VCaP (cell line): ENCODE data around the gene THSD1.
A peak's percentile ranks its signal among the peaks of the same experiment; 100 is the strongest.
"Not testable (repeated sequence)": the region's sequence is repeated elsewhere in the genome, so short reads cannot be mapped to it uniquely, and the experiment has no call there.

ENCODE experiments used
- H3K27ac ChIP-seq: fragments of 450-650 bp; 2 replicates; pipeline ENCODE4 v1.5.1; 2017
- CTCF ChIP-seq: fragments of 450-650 bp; conservative IDR thresholded peaks from 2 replicates; pipeline ENCODE4 v1.5.1; 2017; ENCODE audit warnings: mild to moderate bottlenecking, moderate library complexity

Gene THSD1

GRCh38 chr13:52421216-52421615 lies 15.2 kb upstream of the THSD1 start:
- H3K27ac ChIP-seq, result no peak overlapping the region

GRCh38 chr13:52419080-52419479 lies 13.1 kb upstream of the THSD1 start:
- no peak for TF ChIP-seq CTCF
- H3K27ac ChIP-seq, result no peak overlapping the region

More at GRCh38 chr13:52421216-52421615, 15.2 kb upstream of the THSD1 start:
- no peak for TF ChIP-seq CTCF

DNA sequence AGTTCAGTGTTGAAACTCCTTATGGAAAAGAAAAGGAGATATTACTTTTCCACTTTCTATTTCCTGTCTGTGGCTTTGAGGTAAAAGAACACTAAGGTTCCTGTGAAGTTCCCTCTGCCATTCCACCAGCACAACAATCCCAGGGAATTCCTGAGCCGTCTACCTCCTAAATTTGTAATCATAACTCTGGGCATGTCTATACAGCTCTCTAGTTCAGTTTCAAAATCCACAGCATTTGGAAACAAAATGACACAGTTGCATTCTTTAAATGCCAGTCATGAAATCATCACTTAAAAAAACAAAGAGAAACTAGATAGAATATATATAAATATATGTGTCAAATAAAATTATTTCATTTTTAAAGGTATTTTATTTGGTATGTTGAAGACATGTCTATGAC lies 9.0 kb upstream of the THSD1 start:
- H3K27ac ChIP-seq, result no peak overlapping the region
- TF ChIP-seq CTCF, result no peak

- no peak overlapping the region for H3K27ac ChIP-seq
Measured at GRCh38 chr13:52414051-52414450, 8.1 kb upstream of the THSD1 start.

DNA sequence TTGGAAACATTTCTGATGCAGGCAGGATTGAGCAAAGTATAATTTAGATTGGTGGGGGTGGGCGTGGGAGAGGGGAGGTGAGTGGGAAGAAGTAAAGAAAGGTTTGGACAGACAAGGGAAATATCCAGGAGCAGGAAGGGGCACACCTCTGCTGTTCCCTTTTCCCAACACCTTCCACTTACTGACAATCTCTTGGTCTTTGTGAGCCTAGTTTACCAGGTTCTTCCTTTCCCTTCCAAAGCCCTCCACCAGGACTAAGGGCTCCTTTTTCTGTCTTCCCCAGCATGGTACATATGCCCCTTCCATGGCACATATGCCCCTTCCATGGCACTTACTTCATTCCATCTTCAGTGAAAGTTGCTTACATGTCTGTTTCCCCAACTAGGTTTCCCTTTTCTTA lies 6.2 kb upstream of the THSD1 start:
- H3K27ac ChIP-seq, result no peak overlapping the region
- no peak for TF ChIP-seq CTCF

More at GRCh38 chr13:52414051-52414450, 8.1 kb upstream of the THSD1 start:
- no peak for TF ChIP-seq CTCF

DNA sequence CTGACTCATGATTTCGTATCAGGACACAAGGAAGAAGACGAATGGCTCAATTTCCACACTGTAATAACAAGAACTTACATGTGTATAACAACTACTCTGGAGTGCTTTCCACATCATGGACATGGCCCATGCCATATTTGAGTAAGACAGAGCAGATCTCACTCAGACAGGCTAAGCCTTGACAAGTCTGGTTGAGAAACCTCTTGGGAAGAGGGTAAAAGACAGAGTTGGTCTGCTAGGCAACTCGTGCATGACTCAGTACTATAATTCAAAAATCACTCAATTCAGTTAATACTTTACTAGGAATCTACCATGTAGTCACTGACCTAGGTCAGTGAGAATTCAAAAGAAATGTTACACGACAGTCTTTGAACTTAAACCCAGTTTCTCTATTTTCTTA lies 5.7 kb upstream of the THSD1 start:
- no peak for TF ChIP-seq CTCF
- H3K27ac ChIP-seq, result no peak overlapping the region

DNA sequence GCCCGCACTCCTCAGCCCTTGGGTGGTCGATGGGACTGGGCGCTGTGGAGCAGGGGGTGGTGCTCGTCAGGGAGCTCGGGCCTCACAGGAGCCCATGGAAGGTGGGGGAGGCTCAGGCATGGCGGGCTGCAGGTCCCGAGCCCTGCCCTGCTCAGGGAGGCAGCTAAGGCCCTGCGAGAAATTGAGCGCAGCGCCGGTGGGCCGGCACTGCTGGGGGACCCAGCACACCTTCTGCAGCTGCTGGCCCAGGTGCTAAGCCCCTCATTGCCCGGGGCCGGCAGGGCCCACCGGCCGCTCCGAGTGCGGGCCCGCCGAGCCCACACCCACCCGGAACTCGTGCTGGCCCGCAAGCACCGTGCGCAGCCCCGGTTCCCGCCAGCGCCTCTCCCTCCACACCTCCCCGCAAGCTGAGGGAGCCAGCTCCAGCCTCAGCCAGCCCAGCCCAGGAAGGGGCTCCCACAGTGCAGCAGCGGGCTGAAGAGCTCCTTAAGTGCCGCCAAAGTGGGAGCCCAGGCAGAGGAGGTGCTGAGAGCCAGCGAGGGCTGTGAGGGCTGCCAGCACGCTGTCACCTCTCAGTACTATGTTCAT lies 2.2 kb upstream of the THSD1 start:
- not testable (repeated sequence) for H3K27ac ChIP-seq

DNA sequence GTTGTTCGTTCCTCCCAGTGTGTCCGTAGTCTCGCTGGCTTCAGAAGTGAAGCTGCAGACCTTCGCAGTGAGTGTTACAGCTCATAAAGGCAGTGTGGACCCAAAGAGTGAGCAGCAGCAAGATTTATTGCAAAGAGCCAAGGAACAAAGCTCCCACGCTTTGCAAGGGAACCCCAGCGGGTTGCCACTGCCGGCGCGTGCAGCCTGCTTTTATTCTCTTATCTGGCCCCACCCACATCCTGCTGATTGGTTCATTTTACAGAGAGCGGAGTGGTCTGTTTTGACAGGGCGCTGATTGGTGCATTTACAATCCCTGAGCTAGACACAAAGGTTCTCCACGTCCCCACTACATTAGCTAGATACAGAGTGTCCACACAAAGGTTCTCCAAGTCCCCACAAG lies 1.5 kb upstream of the THSD1 start:
- not testable (repeated sequence) for H3K27ac ChIP-seq

GRCh38 chr13:52406629-52407028 lies 657 bp upstream of the THSD1 start:
- 0 out of 2 replicates have a peak overlapping the region, but pooled peaks have one; percentile 15 for H3K27ac ChIP-seq
- TF ChIP-seq CTCF, result no peak
